ENCODE data around the gene GSTM5.
"Not testable (repeated sequence)": the region's sequence is repeated elsewhere in the genome, so short reads cannot be mapped to it uniquely, and the experiment has no call there.

The GSTM5 gene

GRCh38 chr1:109711593-109712320 lies at the start of gene GSTM5:
GSTM5 (plus strand) TSS chr1:109712251; CDS start chr1:109712313, 62 bp downstream.
- not testable (repeated sequence) for DNase-seq

- no peak for DNase-seq
These were observed 47.4 kb upstream of the GSTM5 start for GRCh38 chr1:109664671-109665070.

- DNase-seq, result peak; percentile 25 to 46
These were observed 44.5 kb upstream of the GSTM5 start, which contains the start of gene GSTM2 for GRCh38 chr1:109667452-109668122. GSTM2 (plus strand) TSS chr1:109668057; CDS start chr1:109668116, 59 bp downstream.

- no peak for DNase-seq
These were observed 43.8 kb upstream of the GSTM5 start for GRCh38 chr1:109668123-109668775.

GRCh38 chr1:109669246-109669948 lies 42.7 kb upstream of the GSTM5 start:
- no peak for DNase-seq

GRCh38 chr1:109669949-109670302 lies 42.1 kb upstream of the GSTM5 start:
- DNase-seq, result not testable (repeated sequence)

GRCh38 chr1:109671067-109671466 lies 41.0 kb upstream of the GSTM5 start:
- no peak for DNase-seq

GRCh38 chr1:109673861-109674260 lies 38.2 kb upstream of the GSTM5 start:
- DNase-seq, result not testable (repeated sequence)

- DNase-seq, result not testable (repeated sequence)
These were observed 35.2 kb upstream of the GSTM5 start for GRCh38 chr1:109676683-109677381.

GRCh38 chr1:109677459-109677858 lies 34.6 kb upstream of the GSTM5 start:
- no peak for DNase-seq

GRCh38 chr1:109678637-109679036 lies 33.4 kb upstream of the GSTM5 start:
- not testable (repeated sequence) for DNase-seq

GRCh38 chr1:109684777-109685176 lies 27.3 kb upstream of the GSTM5 start:
- not testable (repeated sequence) for DNase-seq

- DNase-seq, result not testable (repeated sequence)
These were observed 26.7 kb upstream of the GSTM5 start for GRCh38 chr1:109685399-109685798.

GRCh38 chr1:109685890-109686289 lies 26.2 kb upstream of the GSTM5 start:
- not testable (repeated sequence) for DNase-seq

- DNase-seq, result not testable (repeated sequence)
These were observed 24.9 kb upstream of the GSTM5 start for GRCh38 chr1:109687109-109687508.

GRCh38 chr1:109687641-109688499 lies 24.2 kb upstream of the GSTM5 start, which contains the start of gene GSTM1:
GSTM1 (plus strand) TSS chr1:109687817; CDS start chr1:109687874, 57 bp downstream.
- DNase-seq, result peak in 1 of 2 experiments; percentile 26

GRCh38 chr1:109689844-109690405 lies 22.1 kb upstream of the GSTM5 start:
- no peak for DNase-seq

GRCh38 chr1:109691759-109692158 lies 20.3 kb upstream of the GSTM5 start:
- DNase-seq, result no peak

GRCh38 chr1:109694400-109694799 lies 17.7 kb upstream of the GSTM5 start:
- not testable (repeated sequence) for DNase-seq

GRCh38 chr1:109695138-109695537 lies 16.9 kb upstream of the GSTM5 start:
- DNase-seq, result not testable (repeated sequence)

GRCh38 chr1:109697066-109697465 lies 15.0 kb upstream of the GSTM5 start:
- DNase-seq, result no peak
